ENCODE data around the gene COL4A4.

Gene COL4A4

GRCh38 chr2:226979004-226979403 lies 185.0 kb downstream of the COL4A4 start:
- DNase-seq (ENCODE audit: low spot score): no peak

DNA sequence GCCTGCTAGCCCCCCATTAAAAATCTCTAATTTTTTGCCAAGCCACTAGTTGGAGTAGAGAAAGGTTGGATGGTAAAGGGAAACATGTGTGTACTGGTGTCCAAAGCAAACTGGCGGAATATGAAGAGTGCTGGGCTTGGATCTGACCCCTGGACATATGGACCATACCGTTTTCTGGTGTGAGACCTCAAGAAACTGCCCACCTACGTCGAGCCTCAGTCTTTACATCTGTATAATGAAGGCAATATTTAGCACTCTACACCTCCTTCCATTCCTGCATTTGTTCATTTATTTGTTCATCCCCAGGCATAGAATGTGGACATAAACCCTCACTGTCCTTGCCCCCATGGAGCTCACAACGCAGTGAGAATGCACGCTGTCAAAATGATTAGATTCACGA lies 185.7 kb downstream of the COL4A4 start:
- DNase-seq (ENCODE audit: low spot score): no peak

- DNase-seq (ENCODE audit: low spot score): no peak
Observed at GRCh38 chr2:226977775-226978190, 186.2 kb downstream of the COL4A4 start.

GRCh38 chr2:226973816-226974215 lies 190.2 kb downstream of the COL4A4 start:
- no peak for DNase-seq (ENCODE audit: low spot score)

DNA sequence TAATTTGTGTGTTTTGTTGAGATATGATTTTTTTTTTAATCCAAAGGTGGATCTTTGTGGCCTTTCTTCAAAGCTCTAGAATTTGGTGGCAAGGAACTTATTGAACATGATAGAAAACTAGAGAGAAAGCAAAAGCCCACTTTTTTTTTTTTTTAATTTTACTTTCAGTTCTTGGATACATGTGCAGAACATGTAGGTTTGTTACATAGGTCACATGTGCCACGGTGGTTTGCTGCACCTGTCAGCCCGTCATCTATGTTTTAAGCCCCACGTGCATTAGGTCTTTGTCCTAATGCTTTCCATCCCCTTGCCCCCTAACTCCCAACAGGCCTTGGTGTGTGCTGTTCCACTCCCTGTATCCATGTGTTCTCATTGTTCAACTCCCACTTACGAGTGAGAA lies 192.2 kb downstream of the COL4A4 start:
- no peak for DNase-seq (ENCODE audit: low spot score)

GRCh38 chr2:226971084-226971483 lies 192.9 kb downstream of the COL4A4 start:
- DNase-seq (ENCODE audit: low spot score): no peak

- no peak for DNase-seq (ENCODE audit: low spot score)
Observed at GRCh38 chr2:226970362-226970761, 193.6 kb downstream of the COL4A4 start.

DNA sequence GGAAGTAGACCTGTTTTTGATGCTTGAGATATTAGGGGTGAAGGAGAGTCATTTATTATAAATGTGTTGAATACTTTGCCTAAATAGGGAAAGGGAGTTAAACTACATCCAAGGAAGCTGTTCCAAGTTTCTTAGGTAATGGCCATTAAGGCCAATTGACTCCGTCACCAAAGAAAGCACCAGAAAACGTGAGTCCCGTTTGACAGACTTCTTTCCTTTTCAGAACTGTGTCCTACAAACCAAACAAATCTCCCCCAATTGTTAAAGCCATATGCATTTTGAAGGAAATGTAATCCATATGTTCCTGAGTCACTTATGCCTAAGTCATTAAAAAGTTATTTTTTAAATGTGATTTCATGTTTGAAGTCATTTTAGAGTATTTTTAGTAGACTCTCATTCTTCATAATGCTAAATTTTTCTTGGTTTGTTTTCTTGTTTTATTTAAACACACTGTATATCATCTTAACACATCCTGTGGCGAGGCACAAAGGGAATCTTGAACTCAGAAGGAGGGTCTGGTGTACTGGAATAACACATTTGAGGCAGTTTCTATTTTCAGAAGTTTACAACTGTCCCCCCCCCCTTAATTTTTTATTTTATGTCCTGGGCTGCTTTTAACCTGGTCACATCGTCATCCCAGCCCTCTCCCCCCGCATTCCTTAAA lies 194.5 kb downstream of the COL4A4 start:
- DNase-seq (ENCODE audit: low spot score): no peak

DNA sequence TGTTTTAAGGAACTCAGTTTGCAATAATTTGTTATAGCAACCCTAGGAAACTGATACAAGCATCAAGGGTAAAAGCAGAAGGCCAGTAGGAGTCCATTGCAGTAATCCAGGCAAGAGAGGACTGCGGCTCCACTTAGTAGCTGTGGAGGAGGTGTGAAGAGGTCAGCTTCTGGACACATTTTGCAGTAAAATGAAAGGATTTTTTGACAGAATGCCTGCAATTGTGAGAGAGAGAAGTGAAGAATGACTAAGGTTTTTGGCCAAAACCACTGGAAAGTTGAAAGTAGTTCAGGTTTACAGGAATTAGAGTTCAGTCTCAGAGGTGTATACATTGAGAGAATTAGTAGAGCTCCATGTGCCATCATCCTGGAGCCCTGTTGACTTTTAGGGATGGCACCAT lies 198.6 kb downstream of the COL4A4 start:
- no peak for DNase-seq (ENCODE audit: low spot score)

GRCh38 chr2:226963528-226963927 lies 200.5 kb downstream of the COL4A4 start:
- no peak for DNase-seq (ENCODE audit: low spot score)

DNA sequence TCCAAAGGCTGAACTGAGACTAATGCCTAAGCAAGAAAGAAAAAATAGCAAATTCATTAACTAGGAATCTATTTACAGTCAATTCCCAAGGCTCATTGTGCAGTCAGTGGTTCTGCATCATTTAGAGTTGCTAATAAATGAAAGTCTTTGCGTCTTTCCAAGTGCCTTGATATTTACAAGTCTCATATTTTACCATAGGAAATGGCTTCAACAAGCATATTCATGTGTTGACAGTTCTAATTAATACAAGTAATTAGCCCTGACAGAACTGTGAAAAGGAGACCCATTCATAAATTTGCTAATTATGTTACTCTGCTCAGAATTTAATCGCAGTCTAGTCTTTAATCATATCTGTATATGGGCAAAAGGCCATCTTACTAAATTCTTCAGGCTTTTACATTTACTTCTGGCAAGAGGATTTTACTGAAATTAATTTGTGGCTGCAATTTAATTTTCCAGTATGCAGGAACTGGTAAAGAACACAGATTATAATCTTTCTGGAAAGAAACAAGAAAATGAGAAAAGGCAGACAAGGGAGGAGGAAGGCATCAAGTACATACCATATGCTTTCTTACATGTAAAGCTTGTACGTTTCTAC lies 201.7 kb downstream of the COL4A4 start:
- no peak for DNase-seq (ENCODE audit: low spot score)

DNA sequence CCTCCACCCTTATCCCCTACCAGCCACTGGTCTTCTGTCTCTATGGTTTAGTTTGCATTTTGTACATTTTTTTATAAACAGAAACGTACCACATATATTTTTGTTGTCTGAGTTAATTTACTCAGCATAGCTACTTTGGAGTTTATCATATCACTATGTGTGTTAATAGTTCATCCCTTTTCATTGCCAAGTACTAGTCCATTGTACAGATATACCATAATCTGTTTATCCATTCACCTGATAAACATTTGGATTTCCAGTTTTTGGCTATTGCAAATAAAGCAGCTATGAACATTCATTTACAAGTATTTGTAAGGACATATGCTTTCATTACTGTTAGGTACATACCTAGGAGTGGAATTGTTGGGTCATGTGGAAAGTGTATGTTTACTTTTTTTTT lies 204.6 kb downstream of the COL4A4 start:
- DNase-seq (ENCODE audit: low spot score): no peak

DNA sequence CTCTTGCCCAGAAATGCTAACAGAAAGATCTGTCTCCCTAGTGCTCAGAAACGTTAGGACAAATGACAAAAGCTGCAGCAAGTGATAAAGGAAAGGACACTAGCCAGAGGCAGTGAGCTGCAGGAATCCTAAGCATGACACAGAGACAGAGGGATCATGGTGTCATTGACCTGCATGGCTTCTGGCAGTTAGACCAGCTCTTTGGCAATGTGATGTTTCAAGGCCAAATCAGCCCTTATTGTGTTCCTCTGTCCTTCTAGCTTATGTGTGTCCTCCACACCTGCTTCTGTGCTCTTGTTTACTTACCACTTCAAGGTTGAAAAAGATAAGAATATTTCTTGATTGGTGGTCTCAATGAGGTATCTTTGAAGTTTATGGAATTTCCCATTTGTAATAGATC lies 207.3 kb downstream of the COL4A4 start:
- no peak for DNase-seq (ENCODE audit: low spot score)

GRCh38 chr2:226953826-226954225 lies 210.2 kb downstream of the COL4A4 start:
- no peak for DNase-seq (ENCODE audit: low spot score)

DNA sequence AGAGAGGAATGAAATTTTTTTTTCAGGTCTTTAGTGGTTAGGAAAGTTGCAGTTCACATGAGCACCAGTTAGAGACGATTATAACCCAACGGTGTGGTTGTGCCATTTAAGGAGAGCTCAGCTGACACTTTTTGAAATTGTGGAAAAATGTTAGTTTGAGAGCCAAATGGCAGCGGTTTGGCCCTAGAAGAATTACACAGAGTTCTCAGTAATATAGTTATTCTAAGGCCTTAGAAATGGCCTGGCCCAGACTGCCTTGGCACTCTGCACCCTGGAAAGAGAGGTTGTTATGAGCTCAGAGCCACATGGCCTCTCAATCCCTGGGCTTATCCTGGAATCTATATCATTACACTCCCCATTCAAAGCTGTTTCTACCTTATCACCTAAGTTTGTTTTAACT lies 210.8 kb downstream of the COL4A4 start:
- DNase-seq (ENCODE audit: low spot score): no peak
